Measurements from ENCODE around the gene CORO2A. TPM values are rescaled to one million over a fixed set of nuclear protein-coding genes. Genes with fewer than 3 reads are reported as not detected.

The CORO2A gene
- total and polyA plus RNA-seq, 2 of the 4 experiments (the other 2 are of a cell fraction): 1.9 to 2.2 TPM

DNA sequence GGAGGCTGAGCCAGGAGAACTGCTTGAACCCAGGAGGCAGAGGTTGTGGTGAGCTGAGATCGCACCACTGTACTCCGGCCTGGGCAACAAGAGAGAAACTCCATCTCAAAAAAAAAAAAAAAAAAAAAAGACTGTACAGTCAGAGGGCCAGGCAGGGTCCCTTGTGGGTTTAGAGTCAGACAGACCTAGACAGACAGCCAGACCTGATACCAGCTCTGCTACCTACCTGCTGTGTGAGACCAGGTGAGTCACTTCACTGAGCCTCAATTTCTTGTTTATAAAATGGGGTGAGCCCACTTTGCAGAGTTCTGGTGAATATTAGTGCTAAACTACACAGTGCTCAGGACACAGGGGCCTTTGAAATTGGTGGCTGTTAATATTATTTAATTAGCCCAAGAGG lies 93.1 kb downstream of the CORO2A start:
- H3K27me3 ChIP-seq (ENCODE audit: control insufficient read depth, insufficient read depth, low read length): no peaks in the 10 kb centered on the region
- H3K4me1 ChIP-seq (ENCODE audit: control insufficient read depth, insufficient read depth, low read length): no peaks in the 10 kb centered on the region
- no peak overlapping the region for H4K5ac ChIP-seq (ENCODE audit: low read depth, low read length)
- H4K8ac ChIP-seq (ENCODE audit: low read depth in 2 of 2, low read length in 2 of 2): no peak overlapping the region
- H3K27ac ChIP-seq (ENCODE audit: insufficient read depth, low read length): no peak overlapping the region
- H2AK5ac ChIP-seq (ENCODE audit: low read depth, low read length): no peak overlapping the region
- H4K91ac ChIP-seq (ENCODE audit: insufficient read depth, low read depth, low read length): no peak overlapping the region
- intact Hi-C loops (cut with micrococcal nuclease): no loop called here
- H3K4me2 ChIP-seq (ENCODE audit: low read depth, low read length): no peak overlapping the region
- no peak overlapping the region for H3K9ac ChIP-seq (ENCODE audit: low read depth, low read length)
- in situ Hi-C loops (cut with MboI; ENCODE audit: low sequenced_read_pairs): no loop called here
- H2AFZ ChIP-seq (replicated peaks; ENCODE audit: low read length, poor library complexity): no peak overlapping the region
- no peak overlapping the region for H3K18ac ChIP-seq (ENCODE audit: low read depth, low read length)
- no peak overlapping the region for H2BK20ac ChIP-seq (ENCODE audit: low read depth, low read length)
- no peak overlapping the region for H2BK15ac ChIP-seq (ENCODE audit: low read depth, low read length)
- H3K4me3 ChIP-seq (ENCODE audit: insufficient read depth, low read depth, low read length): no peak overlapping the region
- H2AK9ac ChIP-seq (replicated peaks; ENCODE audit: low read depth, low read length, poor library complexity): no peak overlapping the region
- H3K56ac ChIP-seq (ENCODE audit: extremely low read depth, insufficient read depth, low read length): no peak overlapping the region
- H4K20me1 ChIP-seq (ENCODE audit: insufficient read depth, low read length): no peaks in the 10 kb centered on the region
- no peaks in the 10 kb centered on the region for H3K9me3 ChIP-seq (ENCODE audit: control insufficient read depth, insufficient read depth, low read length)
- CTCF ChIA-PET: interaction anchor here (1.5 kb wide), 1 partner anchor 10 kb away, joined by 3 read pairs; no protein-coding TSS in a partner anchor
- no peaks in the 10 kb centered on the region; the same call in 1 of the 2 replicates for H3K9me1 ChIP-seq (ENCODE audit: insufficient read depth, low read length)
- no peak overlapping the region for H3K14ac ChIP-seq (replicated peaks; ENCODE audit: low read depth, low read length)
- no peak overlapping the region for H3K23ac ChIP-seq (ENCODE audit: low read depth, low read length)
- no peak for ATAC-seq (ENCODE audit: low read depth)
- TF ChIP-seq CEBPB (IDR thresholded peaks at IDR 0.05; ENCODE audit: low read depth, low read length) (no peak), FOS (IDR thresholded peaks at IDR 0.05; ENCODE audit: low read depth, low read length) (no peak), NFE2L2 (IDR thresholded peaks at IDR 0.05; ENCODE audit: low read depth, low read length) (no peak), CTCF (conservative IDR thresholded peaks at IDR 0.05; ENCODE audit: low read depth, low read length) (no peak), USF2 (IDR thresholded peaks at IDR 0.05; ENCODE audit: low read depth, low read length) (no peak), POLR2A (IDR thresholded peaks at IDR 0.05; ENCODE audit: low read depth, low read length) (no peak), RFX5 (IDR thresholded peaks at IDR 0.05; ENCODE audit: low read depth, low read length) (no peak), SMC3 (IDR thresholded peaks at IDR 0.05; ENCODE audit: low read depth, low read length) (no peak)
- TF ChIP-seq, protein P1, sequence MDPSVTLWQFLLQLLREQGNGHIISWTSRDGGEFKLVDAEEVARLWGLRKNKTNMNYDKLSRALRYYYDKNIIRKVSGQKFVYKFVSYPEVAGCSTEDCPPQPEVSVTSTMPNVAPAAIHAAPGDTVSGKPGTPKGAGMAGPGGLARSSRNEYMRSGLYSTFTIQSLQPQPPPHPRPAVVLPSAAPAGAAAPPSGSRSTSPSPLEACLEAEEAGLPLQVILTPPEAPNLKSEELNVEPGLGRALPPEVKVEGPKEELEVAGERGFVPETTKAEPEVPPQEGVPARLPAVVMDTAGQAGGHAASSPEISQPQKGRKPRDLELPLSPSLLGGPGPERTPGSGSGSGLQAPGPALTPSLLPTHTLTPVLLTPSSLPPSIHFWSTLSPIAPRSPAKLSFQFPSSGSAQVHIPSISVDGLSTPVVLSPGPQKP (IDR thresholded peaks at IDR 0.05; ENCODE audit: borderline replicate concordance, low read depth, low read length): no peak
- WGBS, 2 experiments (ENCODE audit: extremely low coverage in 2 of 2, insufficient read length in 1 of 2): no CpG with 5 or more reads among the region's 2 CpGs
- H3K36me3 ChIP-seq (ENCODE audit: control insufficient read depth, insufficient read depth, low read length): peaks cover 1% of the 10 kb centered on the region; the same call in 1 of the 2 replicates
- dilution Hi-C loops (cut with HindIII; ENCODE audit: low sequenced_read_pairs, unreplicated experiment): no loop called here
- POLR2A ChIA-PET (ENCODE audit: unreplicated experiment): no interaction called here
- BruUV-seq (replicated peaks): no TSS peak
- H3K79me1 ChIP-seq (ENCODE audit: low read depth in 1 of 2, low read length in 2 of 2): no peaks in the 10 kb centered on the region
- no peak for DNase-seq
- H2BK120ac ChIP-seq (ENCODE audit: low read depth, low read length): no peak overlapping the region
- no peak overlapping the region for H3K4ac ChIP-seq (ENCODE audit: low read depth, low read length)
- H2BK5ac ChIP-seq (ENCODE audit: low read depth, low read length, poor library complexity, severe bottlenecking): no peak overlapping the region

All from IMR-90 (cell line).